NCI-H748 (cell line): Measurements from ENCODE around the gene COG8.
"Not testable (repeated sequence)": the region's sequence is repeated elsewhere in the genome, so short reads cannot be mapped to it uniquely, and the experiment has no call there.

Experiments
- DNase-seq: peaks from one replicate; lab custom pipeline; 2025; ENCODE audit not compliant: unreplicated experiment; lab: John Stamatoyannopoulos, UW

Gene COG8

DNA sequence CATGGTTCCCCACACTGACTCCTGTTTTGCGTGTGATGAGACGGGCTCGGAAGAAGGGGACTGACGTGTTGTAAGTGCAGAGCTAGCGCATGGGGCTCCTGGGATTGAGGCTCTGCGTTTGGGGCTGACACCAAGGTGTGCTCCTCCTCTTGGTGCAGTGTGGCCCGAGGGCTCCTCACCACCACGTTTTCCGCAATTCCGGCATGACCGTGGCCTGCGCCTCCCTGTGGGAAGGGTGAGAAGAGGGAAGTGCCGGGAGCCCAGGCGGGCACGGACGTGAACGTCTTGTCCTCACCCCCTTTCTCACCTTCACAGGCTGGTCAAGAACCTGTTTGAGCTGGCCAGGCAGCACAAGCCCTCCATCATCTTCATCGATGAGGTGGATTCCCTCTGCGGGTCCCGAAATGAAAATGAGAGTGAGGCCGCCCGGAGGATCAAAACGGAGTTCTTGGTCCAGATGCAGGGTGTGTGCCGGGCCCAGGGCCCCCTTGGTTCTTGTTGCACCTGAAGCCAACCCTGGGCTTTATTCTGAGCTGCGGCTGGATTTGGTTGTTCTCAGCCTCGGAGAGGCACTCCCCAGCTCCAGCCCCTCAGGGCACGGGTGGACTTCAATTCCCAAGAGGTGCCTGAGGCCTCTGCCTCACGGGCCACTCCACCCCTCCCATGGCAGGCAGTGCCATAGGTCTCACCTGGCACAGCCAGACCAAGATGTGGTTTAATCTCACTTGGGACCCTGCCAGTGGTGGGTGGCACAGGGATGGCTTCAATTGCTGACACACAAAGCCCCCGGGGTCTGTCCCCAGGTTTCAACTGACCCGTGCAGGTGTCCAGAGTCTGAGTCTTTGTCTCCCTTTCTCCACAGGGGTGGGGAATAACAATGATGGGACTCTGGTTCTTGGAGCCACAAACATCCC, 19.3 kb downstream of the COG8 start:
- DNase-seq, result no peak

DNA sequence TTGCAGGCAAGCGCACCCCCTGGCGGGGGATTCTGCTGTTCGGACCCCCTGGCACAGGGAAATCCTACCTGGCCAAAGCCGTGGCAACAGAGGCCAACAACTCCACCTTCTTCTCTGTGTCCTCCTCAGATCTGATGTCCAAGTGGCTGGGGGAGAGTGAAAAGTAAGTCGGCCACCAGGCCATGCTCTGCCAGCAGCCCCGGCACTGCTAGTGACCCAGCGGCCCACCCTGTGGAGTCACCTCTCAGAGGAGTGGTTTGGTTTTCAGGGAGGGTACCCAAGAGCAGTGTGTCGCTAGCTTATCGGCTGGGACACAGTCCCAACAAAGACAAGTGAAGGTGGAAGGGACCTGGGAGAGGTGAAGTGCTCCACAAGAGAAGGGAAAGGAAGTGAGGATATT, 20.0 kb downstream of the COG8 start:
- no peak for DNase-seq

DNA sequence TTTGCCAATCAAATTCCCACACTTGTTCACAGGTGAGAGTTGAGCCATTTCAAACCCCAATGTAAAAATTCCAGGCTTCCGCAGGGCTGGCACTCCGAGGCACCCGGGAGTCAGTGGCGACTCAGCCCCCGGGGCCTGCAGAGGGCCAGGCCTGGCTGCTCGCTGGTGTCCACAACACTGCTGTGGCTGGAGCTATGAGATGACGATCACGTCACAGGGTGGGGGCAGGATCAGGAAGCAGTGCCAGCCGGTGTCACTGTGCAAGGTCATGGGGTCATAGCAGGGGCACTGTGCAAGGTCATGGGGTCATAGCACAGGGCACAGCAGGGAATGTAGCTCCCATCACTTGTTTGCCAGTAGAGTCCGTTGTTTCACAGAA, 20.5 kb downstream of the COG8 start:
- no peak for DNase-seq

DNA sequence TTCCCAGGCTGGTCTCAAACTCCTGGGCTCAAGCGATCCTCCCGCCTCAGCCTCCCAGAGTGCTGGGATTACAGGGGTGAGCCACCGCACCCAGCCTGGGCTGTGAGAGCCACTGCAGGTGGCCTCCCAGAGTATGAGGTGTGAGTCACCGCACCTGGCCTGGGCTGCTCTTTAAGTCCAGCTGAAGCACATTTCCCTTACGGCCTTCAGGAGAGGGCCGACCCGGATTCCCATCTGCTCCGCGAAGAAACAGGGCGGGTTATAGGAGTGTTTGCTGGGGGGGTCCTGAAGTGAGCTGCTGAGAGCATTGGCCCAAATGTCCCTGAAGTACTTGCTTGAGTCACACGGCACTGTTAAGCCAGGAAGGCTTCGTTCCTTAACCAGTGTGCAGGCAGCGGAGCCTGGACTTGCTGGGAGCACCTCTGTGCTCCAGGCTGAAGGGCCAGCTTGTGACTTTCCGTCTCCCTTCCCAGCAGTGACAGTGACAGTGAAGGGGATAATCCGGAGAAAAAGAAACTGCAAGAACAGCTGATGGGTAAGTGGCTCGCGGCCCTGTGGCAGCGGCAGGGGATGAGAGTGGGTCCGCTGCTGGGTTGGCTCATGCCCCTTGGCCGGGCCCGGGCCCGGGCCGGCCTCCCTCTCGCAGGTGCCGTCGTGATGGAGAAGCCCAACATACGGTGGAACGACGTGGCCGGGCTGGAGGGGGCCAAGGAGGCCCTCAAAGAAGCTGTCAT, 21.0 kb downstream of the COG8 start:
- no peak for DNase-seq

DNA sequence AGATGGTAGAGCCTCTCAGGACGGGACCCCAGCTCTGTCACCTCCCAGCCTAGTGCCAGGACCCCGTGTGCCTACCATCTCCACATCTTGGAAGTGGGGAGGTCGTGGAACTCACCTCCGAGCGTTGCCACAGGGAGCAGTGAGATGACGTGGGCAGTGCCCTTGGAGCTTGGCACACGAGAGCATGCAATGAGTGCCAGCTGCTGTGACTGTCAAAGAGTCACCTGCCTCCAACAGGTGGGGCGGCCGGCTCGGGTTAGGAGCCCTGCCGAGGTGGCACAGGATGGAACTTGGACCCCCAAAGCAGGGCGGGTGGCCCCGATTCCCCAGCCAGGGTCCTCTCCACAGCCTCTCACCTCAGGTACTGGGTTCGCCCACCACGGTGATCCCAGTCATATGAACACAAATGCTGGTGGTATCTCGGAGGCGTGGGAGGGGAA, 22.7 kb downstream of the COG8 start:
- no peak for DNase-seq

DNA sequence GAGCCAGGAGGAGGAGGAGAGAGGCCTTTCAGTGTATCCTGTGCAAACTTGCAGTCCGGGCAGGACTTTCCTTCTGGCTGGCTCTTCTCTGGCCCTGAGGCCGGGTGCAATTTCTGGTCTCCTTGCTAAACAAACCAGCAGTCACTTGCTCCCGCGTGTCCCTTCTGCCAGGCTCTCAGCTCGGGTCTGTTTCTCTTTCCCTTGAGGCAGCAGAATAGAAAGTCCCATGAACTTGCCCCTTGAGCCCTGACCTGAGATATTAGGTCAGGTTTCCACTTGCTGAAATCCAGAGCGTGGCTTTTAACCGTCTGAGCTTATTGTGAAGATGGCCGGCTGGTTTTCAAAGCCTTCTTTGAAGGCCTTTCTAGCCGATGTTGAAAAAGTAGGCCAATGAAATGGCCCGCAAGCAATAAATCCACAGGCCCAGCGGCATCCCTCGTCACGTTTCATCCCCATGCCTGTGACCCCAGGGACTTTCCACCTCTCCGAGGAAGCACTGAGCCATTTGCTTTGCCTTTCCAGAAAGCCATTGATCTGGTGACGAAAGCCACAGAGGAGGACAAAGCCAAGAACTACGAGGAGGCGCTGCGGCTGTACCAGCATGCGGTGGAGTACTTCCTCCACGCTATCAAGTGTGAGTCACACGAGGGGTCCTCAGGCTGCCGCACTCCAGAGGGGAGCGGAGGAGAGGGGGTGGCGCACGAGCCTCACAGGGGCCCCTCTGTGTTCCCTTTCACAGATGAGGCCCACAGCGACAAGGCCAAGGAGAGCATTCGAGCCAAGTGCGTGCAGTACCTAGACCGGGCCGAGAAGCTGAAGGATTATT, 23.7 kb downstream of the COG8 start:
- DNase-seq, result no peak

DNA sequence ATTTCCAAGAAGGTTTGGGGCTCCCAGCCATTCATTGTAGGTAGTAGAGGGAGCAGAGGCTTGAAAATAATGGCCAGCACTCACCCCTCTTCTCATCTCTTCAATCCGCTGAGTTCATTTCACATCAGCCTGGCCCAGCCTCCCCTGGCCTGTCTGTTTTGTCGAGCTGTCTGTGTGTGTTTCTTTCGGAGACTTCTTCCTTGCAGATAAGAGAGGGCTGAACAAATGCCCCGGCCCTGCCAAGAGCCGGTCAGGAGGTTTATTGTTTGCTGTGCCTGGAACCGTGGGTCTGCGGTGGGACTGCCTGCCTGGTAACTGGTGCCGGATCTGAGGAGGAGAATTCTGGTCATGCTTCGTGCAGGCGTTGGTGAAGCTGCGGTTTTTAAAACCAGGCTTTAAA, 24.8 kb downstream of the COG8 start:
- DNase-seq, result no peak

DNA sequence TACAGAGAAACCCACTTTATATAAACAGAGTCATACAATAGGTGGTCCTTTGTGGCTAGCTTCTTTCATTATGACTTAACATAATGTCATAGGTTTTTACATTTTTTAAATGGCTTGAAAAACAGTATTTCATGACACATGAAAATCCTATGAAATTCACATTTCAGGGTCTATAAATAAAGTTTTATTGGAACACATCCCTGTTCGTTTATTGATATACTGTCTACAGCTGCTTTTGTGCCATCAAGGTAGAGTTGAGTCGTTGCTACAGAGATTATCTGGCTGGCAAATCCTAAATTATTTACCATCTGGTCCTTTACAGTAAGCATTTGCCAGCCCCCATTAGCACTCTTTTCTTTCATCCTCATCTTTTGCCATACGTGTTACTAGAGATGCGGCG, 25.9 kb downstream of the COG8 start:
- DNase-seq, result no peak

DNA sequence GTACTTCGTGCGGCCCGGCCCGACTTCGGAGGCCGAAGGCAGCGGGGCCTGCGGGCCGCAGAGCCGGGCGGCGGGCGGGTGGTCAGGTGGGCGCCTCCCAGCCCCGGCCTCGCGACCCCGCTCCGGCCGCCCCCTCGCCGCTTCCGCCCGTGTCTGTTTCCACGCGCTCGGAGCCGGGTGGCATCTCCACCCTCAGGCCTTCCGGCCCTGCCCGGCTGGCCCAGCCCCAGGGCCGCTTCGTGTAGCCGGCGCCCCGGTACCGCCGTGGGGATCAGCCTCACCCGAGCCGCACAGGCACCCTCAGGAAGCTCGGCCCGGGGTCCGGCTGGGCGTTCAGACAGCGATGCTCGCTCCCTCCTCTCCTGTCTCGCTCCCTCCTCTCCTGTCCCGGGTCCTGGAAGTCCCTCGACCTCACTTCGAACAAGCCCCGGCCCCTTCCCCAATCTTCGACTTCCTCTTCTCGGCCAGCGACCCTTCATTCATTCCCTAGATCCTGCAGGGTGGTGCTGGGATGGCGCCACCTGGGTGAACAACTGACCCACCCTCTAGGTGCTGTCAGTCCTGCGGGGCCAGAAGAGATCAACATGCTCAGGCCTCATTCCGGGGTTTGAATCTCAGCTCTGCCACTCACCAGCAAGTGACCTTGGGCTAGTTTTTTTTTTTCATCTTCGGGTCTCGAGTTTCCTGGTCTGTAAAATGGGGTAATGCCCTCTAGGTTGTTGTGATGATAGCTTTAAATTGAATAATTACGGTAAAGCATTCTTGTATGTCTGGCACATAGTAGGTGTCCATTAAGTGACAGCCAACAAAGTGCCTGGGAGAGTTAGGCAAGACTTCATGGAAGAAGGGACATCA, 27.6 kb downstream of the COG8 start:
- DNase-seq, result peak; percentile 36

DNA sequence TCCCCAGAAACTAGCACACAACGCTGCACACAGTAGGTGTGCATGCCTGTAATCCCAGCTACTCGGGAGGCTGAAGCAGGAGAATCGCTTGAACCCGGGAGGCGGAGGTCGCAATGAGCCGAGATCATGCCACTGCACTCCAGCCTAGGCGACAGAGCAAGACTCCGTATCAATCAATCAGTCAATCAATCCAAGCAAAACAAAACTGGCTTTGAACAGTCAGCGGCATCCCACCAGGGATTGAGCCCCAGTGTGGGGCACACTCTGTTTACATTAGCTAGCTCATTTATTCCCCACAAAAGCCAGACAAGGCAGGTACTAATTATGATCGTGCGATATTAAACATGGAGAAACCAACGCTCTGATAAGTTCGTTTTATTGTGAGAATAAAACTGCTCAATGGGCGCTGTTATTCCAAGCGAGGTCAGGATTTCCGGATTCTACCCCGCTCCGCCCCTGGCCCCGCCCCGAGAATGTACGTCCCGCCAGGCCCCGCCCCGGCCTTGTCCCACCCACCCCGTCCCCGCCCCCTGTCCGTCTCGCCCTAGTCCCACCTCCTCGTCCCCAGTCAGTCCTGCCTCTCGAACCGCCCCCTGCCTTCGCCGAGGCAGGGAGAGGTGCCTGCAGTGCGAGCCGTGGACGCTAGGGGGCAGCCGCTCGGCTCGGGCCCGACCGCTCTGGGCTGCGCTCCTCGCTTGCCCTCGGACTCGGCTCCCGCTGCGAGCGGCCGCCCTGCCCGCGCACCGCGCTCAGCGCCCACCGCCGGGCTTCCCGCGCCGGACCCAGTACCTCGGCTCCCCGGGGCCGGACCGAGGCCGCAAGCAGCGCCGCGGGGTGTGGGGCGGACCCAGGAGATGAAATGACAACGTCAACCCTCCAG, 28.5 kb downstream of the COG8 start, which contains the start of gene VPS4A:
VPS4A (plus strand) TSS at position 698 of the 880 bp plus-strand sequence; CDS start at position 860, 162 bp downstream.
- peak; percentile 87 for DNase-seq

DNA sequence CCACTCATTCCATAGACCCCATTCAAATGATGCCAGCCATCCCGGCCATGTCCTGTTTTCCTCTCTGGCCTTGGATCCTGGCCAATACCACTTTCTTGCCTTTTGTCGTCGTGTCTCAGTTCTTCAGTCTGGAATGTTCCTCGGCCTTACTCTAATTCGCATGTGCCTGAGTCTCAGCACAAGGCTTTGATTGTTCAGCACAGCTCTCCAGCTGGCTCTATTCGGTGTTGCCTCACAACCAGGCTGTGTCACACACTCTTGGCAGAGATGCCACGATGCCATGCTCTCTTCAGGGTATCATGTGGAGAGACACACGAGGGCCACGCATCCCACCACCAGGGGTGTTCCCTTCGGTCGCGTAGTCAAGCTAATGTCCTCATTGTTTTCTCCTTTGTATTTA, 30.0 kb downstream of the COG8 start:
- no peak for DNase-seq

DNA sequence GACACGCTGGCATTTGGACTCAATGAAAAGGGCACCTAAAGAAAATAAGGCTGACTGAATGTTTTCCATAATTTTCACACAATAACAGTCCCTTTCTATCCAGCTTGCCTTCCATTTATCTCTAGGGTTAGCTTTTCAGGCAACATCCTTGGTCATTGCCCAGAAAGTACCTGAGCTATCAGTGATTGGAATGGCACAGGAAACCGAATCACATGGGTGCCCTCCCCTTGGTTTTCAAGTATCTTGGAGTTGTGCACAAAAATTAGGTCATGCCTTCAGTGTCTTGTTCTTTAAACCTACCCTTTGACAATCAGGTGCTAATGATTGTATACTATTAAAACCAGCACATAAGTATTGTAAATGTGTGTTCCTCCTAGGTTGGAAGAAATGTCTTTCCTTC, 31.5 kb downstream of the COG8 start:
- DNase-seq, result no peak

DNA sequence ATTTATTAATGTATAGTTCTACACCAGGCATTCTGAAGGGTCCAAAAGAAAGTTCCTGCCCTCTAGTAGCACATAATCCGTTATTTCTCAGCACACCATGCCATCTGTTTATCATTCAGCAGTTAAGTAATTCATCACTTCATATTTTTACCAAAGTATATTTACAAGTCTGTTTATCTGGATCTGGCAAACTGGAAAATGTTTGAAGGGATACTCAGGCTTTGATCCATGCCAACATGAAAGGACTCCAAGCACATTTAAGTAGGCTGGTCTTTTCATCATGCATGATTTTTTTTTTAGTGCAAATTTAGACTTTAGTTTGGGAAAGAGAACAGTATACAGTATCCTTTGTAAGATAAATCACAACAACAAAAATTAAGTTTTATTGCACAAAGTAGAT, 32.3 kb downstream of the COG8 start:
- DNase-seq, result no peak

DNA sequence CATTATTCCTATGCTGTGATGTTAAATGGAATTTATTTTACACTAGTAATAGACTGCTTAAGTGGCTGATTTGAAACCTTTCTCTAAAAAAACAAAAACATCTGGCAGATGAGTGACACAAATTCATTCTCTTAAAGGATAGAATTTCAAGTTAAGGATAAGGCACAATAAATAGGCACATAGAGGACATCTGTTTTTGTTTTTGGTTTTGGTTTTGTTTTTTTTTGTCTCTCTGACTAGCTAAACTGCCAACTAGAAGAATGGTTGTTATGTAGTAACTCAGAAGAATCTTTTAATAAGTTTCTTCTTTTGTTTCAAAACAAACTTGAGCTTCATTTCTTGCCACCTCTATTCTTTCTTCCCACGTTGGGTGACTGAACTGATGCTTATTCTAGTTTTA, 33.3 kb downstream of the COG8 start:
- DNase-seq, result no peak

DNA sequence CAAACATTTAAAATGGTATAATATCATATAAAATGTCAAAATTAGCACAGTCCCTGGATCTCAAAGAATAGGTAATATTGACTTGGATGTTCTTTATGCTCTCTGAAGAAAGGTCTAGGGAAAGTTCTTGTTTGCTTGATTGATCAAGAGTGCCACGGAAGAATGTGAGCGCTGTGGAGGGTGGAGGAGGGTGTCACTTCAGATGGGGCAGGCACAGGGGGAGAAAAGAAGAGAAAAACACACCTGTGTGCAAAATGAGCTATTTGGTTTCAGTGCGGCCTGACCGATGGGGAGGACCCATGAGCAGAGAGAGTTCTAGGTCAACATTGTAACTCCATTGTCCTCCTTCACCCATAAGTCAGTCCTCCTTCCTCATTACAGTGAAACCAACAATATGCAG, 37.1 kb downstream of the COG8 start:
- DNase-seq, result no peak

DNA sequence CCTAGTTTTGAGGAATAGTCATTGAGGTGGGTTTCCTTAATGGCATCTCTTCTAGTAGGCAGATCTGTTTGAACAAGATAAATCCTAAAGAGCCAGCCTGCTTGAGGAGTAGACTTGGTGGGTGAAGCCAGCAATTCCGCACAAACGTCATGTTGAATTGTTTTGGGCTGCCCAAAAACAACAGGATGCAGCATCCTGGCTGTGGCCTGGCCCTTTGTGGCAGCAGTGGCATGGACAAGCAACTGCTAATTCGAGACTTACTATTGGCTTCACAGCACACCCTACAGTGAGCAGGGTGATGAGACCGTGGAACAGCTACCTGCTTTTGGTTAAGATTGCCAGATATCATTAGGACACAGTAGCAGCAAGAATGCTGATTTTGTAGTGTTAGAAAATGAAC, 37.5 kb downstream of the COG8 start:
- no peak for DNase-seq

DNA sequence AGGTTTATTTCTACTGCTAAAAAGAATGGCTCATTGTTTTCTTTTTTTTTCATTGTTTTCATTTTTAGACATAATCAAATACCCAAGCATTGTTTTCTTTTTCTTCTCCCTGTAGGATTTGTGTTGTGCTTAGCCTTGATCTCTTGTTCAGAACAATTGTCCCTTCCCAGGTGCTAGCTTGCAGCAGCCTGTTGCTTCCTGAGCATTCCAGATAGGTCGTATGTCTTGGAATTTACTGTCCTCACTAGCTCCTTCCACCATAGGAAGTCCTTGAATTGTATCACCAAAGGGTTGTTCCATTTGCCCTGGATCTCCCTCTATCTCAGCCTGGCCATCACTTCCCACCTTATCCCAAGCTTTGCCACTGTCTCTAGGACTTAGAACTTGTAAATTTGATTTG, 38.2 kb downstream of the COG8 start:
- DNase-seq, result no peak

DNA sequence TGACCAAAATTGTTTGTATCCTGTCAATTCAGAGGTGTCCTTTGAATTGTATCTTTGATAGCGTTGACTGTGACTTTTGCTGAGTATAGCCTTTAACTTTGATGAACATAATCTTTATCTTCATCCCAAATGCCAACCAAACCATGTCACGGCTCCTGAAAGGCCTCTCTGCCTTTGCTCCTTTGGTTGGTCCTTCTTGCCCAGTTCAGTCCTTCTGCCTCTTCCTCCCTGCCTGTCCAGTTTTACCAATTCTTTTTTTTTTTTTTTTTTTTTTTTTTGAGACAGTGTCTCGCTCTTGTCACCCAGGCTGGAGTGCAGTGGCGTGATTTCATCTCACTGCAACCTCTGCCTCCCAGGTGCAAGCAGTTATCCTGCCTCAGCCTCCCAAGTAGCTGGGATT, 41.1 kb downstream of the COG8 start:
- DNase-seq, result no peak

DNA sequence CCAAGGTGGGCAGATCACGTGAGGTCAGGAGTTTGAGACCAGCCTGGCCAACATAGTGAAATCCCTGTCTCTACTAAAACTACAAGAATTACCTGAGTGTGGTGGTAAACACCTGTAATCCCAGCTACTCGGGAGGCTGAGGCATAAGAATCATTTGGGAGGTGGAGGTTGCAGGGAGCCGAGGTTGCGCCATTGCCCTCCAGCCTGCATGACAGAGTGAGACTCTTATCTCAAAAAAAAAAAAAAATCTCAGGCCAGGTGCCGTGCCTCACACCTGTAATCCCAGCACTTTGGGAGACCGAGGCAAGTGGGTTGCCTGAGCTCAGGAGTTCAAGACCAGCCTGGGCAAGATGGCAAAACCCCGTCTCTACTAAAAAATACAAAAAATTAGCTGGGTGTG, 42.6 kb downstream of the COG8 start:
- DNase-seq, result not testable (repeated sequence)

DNA sequence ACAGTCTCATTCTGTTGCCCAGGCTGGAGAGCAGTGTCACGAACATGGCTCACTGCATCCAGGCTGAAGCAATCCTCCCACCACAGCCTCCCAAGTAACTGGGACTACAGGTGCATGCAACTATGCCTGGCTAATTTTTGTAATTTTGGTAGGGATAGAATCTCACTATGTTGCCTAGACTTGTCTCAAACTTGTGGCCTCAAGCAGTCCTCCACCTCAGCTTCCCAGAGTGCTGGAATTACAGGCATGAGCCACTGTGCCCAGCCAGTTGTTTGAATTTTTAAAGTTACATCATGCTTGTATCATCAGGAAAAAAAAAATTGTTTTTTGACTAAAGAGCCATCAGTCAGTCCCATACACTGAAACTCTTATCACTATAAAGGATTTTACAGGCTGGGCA, 45.3 kb downstream of the COG8 start:
- no peak for DNase-seq
